Hair follicular keratinocyte (primary cell): ENCODE results near the gene KRTAP4-1. TPM values are rescaled to one million over a fixed set of nuclear protein-coding genes. Genes with fewer than 3 reads are reported as not detected.

Source experiments
- total RNA-seq: library from RNA; depleted of rRNA; stranded (reverse); fragments of >200 nt; gene quantifications from 2 replicates; pipeline ENCODE4 v1.2.3, GENCODE V29; 2015

Gene KRTAP4-1
- not detected in 2 replicates for total RNA-seq

DNA sequence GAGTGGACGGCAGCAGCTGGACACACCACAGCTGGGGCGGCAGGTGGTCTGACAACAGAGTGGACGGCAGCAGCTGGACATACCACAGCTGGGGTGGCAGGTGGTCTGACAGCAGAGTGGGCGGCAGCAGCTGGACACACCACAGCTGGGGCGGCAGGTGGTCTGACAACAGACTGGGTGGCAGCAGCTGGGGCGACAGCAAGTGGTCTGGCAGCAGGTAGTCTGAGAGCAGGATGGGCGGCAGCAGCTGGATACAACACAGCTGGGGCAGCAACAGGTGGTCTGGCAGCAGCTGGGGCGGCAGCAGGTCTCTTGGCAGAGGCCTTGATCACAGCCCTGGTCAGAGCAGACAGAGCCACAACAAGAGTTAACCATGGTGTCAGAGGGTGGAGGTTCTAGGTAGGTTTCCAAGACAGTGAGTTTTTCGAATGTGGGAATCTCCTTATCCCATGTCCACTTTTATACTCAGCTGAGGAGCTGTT lies at the start of gene KRTAP4-1:
TSS of gene KRTAP4-1 (minus strand) at position 432 of the 482 bp plus-strand sequence. CDS start at position 375, 57 bp downstream.

DNA sequence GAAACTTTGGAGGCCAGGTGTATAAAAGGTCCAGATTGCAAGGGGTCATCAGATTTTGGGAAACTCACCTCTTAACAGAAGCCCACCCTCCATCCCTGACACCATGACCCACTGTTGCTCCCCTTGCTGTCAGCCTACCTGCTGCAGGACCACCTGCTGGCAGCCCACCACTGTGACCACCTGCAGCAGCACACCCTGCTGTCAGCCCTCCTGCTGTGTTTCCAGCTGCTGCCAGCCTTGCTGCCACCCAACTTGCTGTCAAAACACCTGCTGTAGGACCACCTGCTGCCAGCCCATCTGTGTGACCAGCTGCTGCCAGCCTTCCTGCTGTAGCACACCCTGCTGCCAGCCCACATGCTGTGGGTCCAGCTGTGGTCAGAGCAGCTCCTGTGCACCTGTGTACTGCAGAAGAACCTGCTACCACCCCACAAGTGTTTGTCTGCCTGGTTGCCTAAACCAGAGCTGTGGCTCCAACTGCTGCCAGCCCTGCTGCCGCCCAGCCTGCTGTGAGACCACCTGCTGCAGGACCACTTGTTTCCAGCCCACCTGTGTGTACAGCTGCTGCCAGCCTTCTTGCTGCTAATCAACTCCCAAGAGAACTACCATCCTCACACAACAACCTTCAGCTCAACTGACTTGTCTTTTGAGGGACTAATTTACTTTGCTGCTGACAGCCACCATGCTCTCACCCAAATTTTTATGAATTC lies 47.8 kb upstream of the KRTAP4-1 start, which contains the start of gene KRTAP9-3:
TSS of gene KRTAP9-3 (plus strand) at position 51 of the 707 bp plus-strand sequence. CDS start at position 104, 53 bp downstream.

DNA sequence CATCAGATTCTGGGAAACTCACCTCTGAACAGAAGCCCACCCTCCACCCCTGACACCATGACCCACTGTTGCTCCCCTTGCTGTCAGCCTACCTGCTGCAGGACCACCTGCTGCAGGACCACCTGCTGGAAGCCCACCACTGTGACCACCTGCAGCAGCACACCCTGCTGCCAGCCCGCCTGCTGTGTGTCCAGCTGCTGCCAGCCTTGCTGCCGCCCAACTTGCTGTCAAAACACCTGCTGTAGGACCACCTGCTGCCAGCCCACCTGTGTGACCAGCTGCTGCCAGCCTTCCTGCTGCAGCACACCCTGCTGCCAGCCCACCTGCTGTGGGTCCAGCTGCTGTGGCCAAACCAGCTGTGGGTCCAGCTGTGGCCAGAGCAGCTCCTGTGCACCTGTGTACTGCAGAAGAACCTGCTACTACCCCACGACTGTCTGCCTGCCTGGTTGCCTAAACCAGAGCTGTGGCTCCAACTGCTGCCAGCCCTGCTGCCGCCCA lies 41.9 kb upstream of the KRTAP4-1 start, which contains the start of gene KRTAP9-2:
TSS of gene KRTAP9-2 (plus strand) at position 51 of the 498 bp plus-strand sequence. CDS start at position 58, 7 bp downstream.

DNA sequence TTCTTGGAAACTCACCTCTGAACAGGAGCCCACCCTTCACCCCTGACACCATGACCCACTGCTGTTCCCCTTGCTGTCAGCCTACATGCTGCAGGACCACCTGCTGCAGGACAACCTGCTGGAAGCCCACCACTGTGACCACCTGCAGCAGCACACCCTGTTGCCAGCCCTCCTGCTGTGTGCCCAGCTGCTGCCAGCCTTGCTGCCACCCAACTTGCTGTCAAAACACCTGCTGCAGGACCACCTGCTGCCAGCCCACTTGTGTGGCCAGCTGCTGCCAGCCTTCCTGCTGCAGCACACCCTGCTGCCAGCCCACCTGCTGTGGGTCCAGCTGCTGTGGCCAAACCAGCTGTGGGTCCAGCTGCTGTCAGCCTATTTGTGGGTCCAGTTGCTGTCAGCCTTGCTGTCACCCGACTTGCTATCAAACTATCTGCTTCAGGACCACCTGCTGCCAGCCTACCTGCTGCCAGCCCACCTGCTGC lies 5.2 kb upstream of the KRTAP4-1 start, which contains the start of gene KRTAP9-1:
TSS of gene KRTAP9-1 (plus strand) at position 51 of the 482 bp plus-strand sequence. CDS start at position 51, 0 bp downstream.

DNA sequence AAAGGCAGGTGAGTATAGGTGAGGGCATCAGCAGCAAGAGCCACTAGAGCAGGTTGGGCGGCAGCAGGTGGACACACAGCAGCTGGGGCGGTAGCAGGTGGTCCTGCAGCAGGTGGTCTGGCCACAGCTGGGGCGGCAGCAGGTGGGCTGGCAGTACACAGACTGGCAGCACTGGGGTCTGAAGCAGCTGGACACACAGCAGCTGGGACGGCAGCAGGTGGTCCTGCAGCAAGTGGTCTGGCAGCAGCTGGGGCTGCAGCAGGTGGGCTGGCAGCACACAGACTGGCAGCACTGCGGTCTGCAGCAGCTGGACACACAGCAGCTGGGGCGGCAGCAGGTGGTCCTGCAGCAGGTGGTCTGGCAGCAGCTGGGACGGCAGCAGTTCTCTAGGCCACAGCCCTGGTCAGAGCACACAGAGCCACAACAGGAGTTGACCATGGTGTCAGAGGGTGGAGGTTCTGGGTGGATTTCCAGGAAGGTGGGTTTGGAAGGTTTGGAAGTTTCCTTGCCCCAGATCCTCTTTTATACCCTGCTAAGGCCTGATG lies 6.9 kb downstream of the KRTAP4-1 start, which contains the start of gene KRTAP4-2:
TSS of gene KRTAP4-2 (minus strand) at position 495 of the 545 bp plus-strand sequence. CDS start at position 438, 57 bp downstream.

DNA sequence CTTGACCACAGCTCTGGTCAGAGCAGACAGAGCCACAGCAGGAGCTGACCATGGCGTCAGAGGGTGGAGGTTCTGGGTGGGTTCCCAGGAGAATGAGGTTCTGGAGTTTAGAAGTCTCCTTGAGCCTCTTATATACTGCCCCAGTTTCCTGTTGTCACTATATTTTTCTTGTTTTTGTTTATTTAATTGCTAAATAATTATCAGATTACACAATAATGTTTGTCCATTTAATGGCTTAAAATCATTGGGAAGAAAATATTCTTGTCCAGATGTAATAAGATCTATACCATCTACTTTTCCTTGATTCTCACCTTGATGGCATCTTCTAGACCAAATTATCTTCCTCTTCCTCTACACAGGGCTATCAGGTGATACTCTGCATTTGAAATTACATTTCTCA lies 16.6 kb downstream of the KRTAP4-1 start, which contains the start of gene KRTAP4-3:
TSS of gene KRTAP4-3 (minus strand) at position 101 of the 400 bp plus-strand sequence. CDS start at position 52, 49 bp downstream.

DNA sequence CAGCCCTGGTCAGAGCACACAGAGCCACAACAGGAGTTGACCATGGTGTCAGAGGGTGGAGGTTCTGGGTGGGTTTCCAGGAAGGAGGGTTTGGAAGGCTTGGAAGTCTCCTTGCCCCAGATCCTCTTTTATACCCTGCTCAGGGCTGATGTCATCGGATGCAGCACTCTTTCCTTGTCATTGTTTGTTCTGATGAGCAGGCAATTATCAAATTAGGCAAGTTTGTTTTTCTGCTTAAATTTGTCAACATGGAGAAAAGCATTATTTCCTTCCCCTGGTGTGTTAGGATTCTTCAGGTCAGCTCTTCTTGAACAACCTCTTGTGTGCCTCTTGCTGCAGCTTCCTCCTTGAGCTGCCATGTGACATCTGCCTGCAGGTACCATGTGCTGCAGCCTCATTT lies 24.1 kb downstream of the KRTAP4-1 start, which contains the start of gene KRTAP4-4:
TSS of gene KRTAP4-4 (minus strand) at position 101 of the 400 bp plus-strand sequence. CDS start at position 44, 57 bp downstream.

DNA sequence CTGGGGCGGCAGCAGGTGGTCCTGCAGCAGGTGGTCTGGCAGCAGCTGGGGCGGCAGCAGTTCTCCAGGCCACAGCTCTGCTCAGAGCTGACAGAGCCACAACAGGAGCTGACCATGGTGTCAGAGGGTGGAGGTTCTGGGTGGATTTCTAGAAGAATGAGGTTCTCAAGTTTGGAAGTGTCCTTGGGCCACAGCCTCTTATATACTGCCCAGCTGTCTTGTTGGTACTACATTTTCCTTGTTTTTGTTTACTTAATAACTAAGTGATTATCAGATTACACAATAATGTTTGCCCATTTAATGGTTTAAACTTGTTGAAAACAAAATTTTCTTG lies 35.1 kb downstream of the KRTAP4-1 start, which contains the start of gene KRTAP4-5:
TSS of gene KRTAP4-5 (minus strand) at position 174 of the 334 bp plus-strand sequence. CDS start at position 116, 58 bp downstream.

DNA sequence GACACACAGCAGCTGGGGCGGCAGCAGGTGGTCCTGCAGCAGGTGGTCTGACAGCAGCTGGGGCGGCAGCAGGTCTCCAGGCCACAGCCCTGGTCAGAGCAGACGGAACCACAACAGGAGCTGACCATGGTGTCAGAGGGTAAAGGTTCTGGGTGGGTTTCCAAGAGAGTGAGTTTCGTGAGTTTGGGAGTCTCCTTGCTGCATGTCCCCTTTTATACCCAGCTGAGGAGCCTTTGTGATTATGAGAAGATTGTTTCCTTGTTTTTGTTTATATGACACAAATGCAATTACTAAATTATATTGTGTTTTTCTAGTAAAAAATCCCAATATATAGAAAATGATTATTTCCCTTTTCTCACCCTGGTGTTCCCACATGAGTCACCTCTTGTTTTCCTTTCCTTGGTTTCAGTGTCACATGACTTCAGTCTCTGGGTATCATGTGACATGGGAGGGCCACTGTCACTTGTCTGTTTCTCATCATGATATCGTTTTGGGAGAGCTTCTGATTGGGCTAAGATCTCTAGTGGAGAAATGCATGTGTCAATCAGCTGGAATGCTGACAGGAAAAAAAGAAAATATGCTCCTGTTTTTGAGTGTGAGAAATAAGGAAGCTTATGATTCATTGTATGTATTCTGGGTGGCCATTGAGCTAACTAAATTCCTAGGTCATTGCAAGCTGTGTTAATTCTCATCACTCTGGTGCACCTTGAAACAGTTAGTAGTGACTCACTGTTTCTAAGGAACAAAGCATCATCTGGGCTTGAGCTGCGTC lies 44.2 kb downstream of the KRTAP4-1 start, which contains the start of gene KRTAP4-6:
TSS of gene KRTAP4-6 (minus strand) at position 185 of the 772 bp plus-strand sequence. CDS start at position 128, 57 bp downstream.

Other genes starting within 250 kb of the KRTAP4-1 start
- 1.2 and 2.6 TPM in 2 replicates for gene KRT23, start 247.3 kb downstream of the KRTAP4-1 start, total RNA-seq
- gene KRT39, start 218.0 kb downstream of the KRTAP4-1 start, total RNA-seq: not detected in 2 replicates
- not detected in 2 replicates for gene KRT40, start 200.6 kb downstream of the KRTAP4-1 start, total RNA-seq
- not detected in 2 replicates for gene KRTAP3-3, start 190.7 kb downstream of the KRTAP4-1 start, total RNA-seq
- gene KRTAP3-2, start 185.0 kb downstream of the KRTAP4-1 start, total RNA-seq: not detected in 2 replicates
- gene KRTAP3-1, start 175.8 kb downstream of the KRTAP4-1 start, total RNA-seq: not detected in 2 replicates
- gene KRTAP1-5, start 157.7 kb downstream of the KRTAP4-1 start, total RNA-seq: not detected in 2 replicates
- not detected in 2 replicates for gene KRTAP1-4, start 154.7 kb downstream of the KRTAP4-1 start, total RNA-seq
- not detected in 2 replicates for gene KRTAP1-3, start 150.0 kb downstream of the KRTAP4-1 start, total RNA-seq
- gene KRTAP1-1, start 143.5 kb downstream of the KRTAP4-1 start, total RNA-seq: not detected in 2 replicates
- not detected in 2 replicates for gene KRTAP2-1, start 137.6 kb downstream of the KRTAP4-1 start, total RNA-seq
- not detected in 2 replicates for gene KRTAP2-2, start 129.7 kb downstream of the KRTAP4-1 start, total RNA-seq
- gene KRTAP2-3, start 124.8 kb downstream of the KRTAP4-1 start, total RNA-seq: 0.15 and 0.62 TPM in 2 replicates
- gene KRTAP2-4, start 119.0 kb downstream of the KRTAP4-1 start, total RNA-seq: not detected in 2 replicates
- gene KRTAP4-7, start 100.8 kb downstream of the KRTAP4-1 start, total RNA-seq: not detected in 2 replicates
- gene KRTAP4-8, start 86.8 kb downstream of the KRTAP4-1 start, total RNA-seq: not detected in 2 replicates
- gene KRTAP4-16, start 82.7 kb downstream of the KRTAP4-1 start, total RNA-seq: not detected in 2 replicates
- gene KRTAP4-9, start 79.5 kb downstream of the KRTAP4-1 start, total RNA-seq: not detected in 2 replicates
- gene KRTAP4-11, start 66.5 kb downstream of the KRTAP4-1 start, total RNA-seq: not detected in 2 replicates
- not detected in 2 replicates for gene KRTAP4-12, start 60.7 kb downstream of the KRTAP4-1 start, total RNA-seq
- gene KRTAP4-6, start 44.4 kb downstream of the KRTAP4-1 start, total RNA-seq: not detected in 2 replicates
- not detected in 2 replicates for gene KRTAP4-5, start 35.1 kb downstream of the KRTAP4-1 start, total RNA-seq
- not detected in 2 replicates for gene KRTAP4-4, start 24.2 kb downstream of the KRTAP4-1 start, total RNA-seq
- not detected in 2 replicates for gene KRTAP4-3, start 16.7 kb downstream of the KRTAP4-1 start, total RNA-seq
- gene KRTAP4-2, start 6.7 kb downstream of the KRTAP4-1 start, total RNA-seq: not detected in 2 replicates
- gene KRTAP9-1, start 5.0 kb upstream of the KRTAP4-1 start, total RNA-seq: not detected in 2 replicates
- gene KRTAP9-2, start 41.7 kb upstream of the KRTAP4-1 start, total RNA-seq: not detected in 2 replicates
- gene KRTAP9-3, start 47.5 kb upstream of the KRTAP4-1 start, total RNA-seq: not detected in 2 replicates
- not detected in 2 replicates for gene KRTAP9-8, start 53.1 kb upstream of the KRTAP4-1 start, total RNA-seq
- gene KRTAP9-4, start 64.8 kb upstream of the KRTAP4-1 start, total RNA-seq: not detected in 2 replicates
- gene KRTAP9-9, start 70.5 kb upstream of the KRTAP4-1 start, total RNA-seq: not detected in 2 replicates
- gene KRTAP9-6, start 80.5 kb upstream of the KRTAP4-1 start, total RNA-seq: not detected in 2 replicates
- gene KRTAP9-7, start 90.8 kb upstream of the KRTAP4-1 start, total RNA-seq: not detected in 2 replicates
- gene KRTAP29-1, start 117.9 kb upstream of the KRTAP4-1 start, total RNA-seq: not detected in 2 replicates
- gene KRTAP16-1, start 124.4 kb upstream of the KRTAP4-1 start, total RNA-seq: not detected in 2 replicates
- gene KRTAP17-1, start 130.8 kb upstream of the KRTAP4-1 start, total RNA-seq: not detected in 2 replicates
- gene KRT33A, start 165.9 kb upstream of the KRTAP4-1 start, total RNA-seq: not detected in 2 replicates
- gene KRT33B, start 184.9 kb upstream of the KRTAP4-1 start, total RNA-seq: 0.47 TPM in 1 of 2 replicates, not detected in the other
- 3.3 and 6.6 TPM in 2 replicates for gene KRT34, start 197.4 kb upstream of the KRTAP4-1 start, total RNA-seq
- gene KRT31, start 212.7 kb upstream of the KRTAP4-1 start, total RNA-seq: 0.23 TPM in 1 of 2 replicates, not detected in the other
- not detected in 2 replicates for gene KRT37, start 239.7 kb upstream of the KRTAP4-1 start, total RNA-seq